Omental fat pad (tissue), 4 donors: Measurements from ENCODE around the gene REEP1. TPM values are rescaled to one million over a fixed set of nuclear protein-coding genes. Genes with fewer than 3 reads are reported as not detected.

Experiments
- ATAC-seq: fragments of 150-250 bp; one replicate; pipeline ENCODE4 v1.9.1; 2016; ENCODE audit warnings: mild to moderate bottlenecking, moderate library complexity; ENCODE audit not compliant: low FRiP score
- DNase-seq: peaks from one replicate; pipeline ENCODE4 v3.0.0-alpha.2; 2019; ENCODE audit warnings: low spot score
- CTCF ChIP-seq, 3 donors: fragments of 450-650 bp; IDR thresholded peaks; one replicate each; pipeline ENCODE4 v1.5.1; 2016 to 2017; ENCODE audit warnings: antibody characterized with exemption in 3 of 3, mild to moderate bottlenecking in 3 of 3, moderate library complexity in 2 of 3
- total RNA-seq, 4 donors: library from RNA; depleted of rRNA; stranded (reverse); fragments of >200 nt; gene quantifications; one replicate each; pipeline ENCODE4 v1.1.0, GENCODE V29; 2016

Gene REEP1
- total RNA-seq, 4 donors from 2014 or later: 2.5 to 15.4 (median 4.3) TPM

GRCh38 chr2:86290596-86291327 lies 46.7 kb downstream of the REEP1 start:
- no peak for TF ChIP-seq CTCF (IDR thresholded peaks at IDR 0.05)
- DNase-seq (no peak), ATAC-seq (peak; percentile 52)

- DNase-seq: no peak
- TF ChIP-seq CTCF (IDR thresholded peaks at IDR 0.05): no peak
- ATAC-seq: no peak
These were observed 50.9 kb downstream of the REEP1 start for GRCh38 chr2:86286516-86286915.

- no peak for TF ChIP-seq CTCF (IDR thresholded peaks at IDR 0.05)
These were observed 51.4 kb downstream of the REEP1 start for GRCh38 chr2:86285981-86286380.

GRCh38 chr2:86285571-86285970 lies 51.9 kb downstream of the REEP1 start:
- DNase-seq (no peak), ATAC-seq (no peak)
- TF ChIP-seq CTCF (IDR thresholded peaks at IDR 0.05): no peak

More at GRCh38 chr2:86285981-86286380, 51.4 kb downstream of the REEP1 start:
- ATAC-seq (no peak), DNase-seq (no peak)

- no peak for TF ChIP-seq CTCF (IDR thresholded peaks at IDR 0.05)
- ATAC-seq: no peak
- no peak for DNase-seq
These were observed 52.4 kb downstream of the REEP1 start for GRCh38 chr2:86284987-86285386.

- no peak for ATAC-seq
- DNase-seq: no peak
- TF ChIP-seq CTCF (IDR thresholded peaks at IDR 0.05): no peak
These were observed 53.0 kb downstream of the REEP1 start for GRCh38 chr2:86284401-86284841.

GRCh38 chr2:86283411-86284030 lies 53.9 kb downstream of the REEP1 start:
- TF ChIP-seq CTCF (IDR thresholded peaks at IDR 0.05): no peak
- peak; percentile 51 for ATAC-seq
- DNase-seq: no peak
